ENCODE data around the gene SRP68.

The SRP68 gene

GRCh38 chr17:76092526-76093413, 20.5 kb upstream of the SRP68 start:
- Histone ChIP-seq H3K27ac (ENCODE audit: low read depth, low read length) (no peak overlapping the region), H3K79me2 (ENCODE audit: control insufficient read depth, insufficient read depth, low read length) (no peaks in the 10 kb centered on the region), H3K23ac (ENCODE audit: low read length) (no peak overlapping the region), H2BK120ac (ENCODE audit: low read depth, low read length) (no peak overlapping the region), H2BK15ac (replicated peaks; ENCODE audit: low read depth) (no peak overlapping the region), H3K79me1 (ENCODE audit: low read length) (peaks cover 2% of the 10 kb centered on the region), H3K36me3 (ENCODE audit: control insufficient read depth, insufficient read depth, low read length) (peaks cover 20% of the 10 kb centered on the region), H4K8ac (ENCODE audit: low read depth, low read length) (no peak overlapping the region), H3K4me2 (ENCODE audit: low read length) (no peak overlapping the region), H3K18ac (ENCODE audit: low read length) (no peak overlapping the region), H2AK5ac (ENCODE audit: low read length) (no peak overlapping the region), H3K56ac (ENCODE audit: low read length) (no peak overlapping the region), H3K9ac (ENCODE audit: low read length) (no peak overlapping the region), H2BK5ac (ENCODE audit: low read length) (no peak overlapping the region), H3K4ac (ENCODE audit: low read depth, low read length) (no peak overlapping the region), H4K5ac (ENCODE audit: low read length) (no peak overlapping the region), H3K27me3 (ENCODE audit: insufficient read depth, low read length, poor library complexity) (no peaks in the 10 kb centered on the region), H3K4me3 (ENCODE audit: low read length) (no peak overlapping the region), H3K4me1 (ENCODE audit: control insufficient read depth, low read depth, low read length) (no peaks in the 10 kb centered on the region)
- no peak for DNase-seq
- no CpG with 5 or more reads among the region's 20 CpGs for WGBS (ENCODE audit: extremely low coverage, insufficient coverage, low lambda C conversion rate)

DNA sequence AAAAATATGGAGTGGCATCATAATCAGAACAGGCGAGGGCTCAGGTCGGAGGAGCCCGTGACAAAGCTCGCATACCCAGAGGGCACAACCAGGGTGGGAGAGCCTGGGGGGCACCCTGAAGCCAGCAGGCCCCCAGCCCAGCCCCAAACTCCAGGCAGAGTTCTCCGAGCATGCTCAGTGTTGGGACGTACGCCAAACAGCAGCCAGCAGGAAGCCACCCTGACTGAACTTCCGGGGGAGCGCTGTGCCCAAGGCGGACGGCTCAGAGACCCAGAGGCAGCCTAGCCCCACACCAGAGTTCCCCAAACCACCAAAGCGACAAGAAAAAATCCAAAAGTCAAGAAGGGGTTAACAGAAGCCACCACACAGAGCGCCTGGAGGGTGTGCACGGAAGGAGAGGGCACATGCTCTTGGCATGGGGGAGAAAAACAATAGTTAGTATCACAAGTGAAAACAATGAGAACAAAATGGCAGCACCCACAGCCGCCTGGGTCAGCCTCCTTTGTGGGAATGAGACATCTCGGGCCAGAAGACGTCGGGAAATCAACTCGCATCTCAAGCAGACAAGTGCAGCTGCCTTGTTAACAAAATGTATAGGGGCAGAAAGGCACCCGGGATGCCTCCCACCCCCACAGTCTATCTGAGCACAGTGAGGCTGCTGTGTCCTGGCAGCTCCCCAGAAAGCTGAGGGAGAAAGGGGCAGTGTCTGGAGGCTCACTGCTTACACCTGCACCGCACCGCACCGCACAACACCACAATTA, 19.4 kb upstream of the SRP68 start:
- Histone ChIP-seq H2BK15ac (replicated peaks; ENCODE audit: low read depth) (no peak overlapping the region), H3K79me2 (ENCODE audit: control insufficient read depth, insufficient read depth, low read length) (no peaks in the 10 kb centered on the region), H3K4me3 (ENCODE audit: low read length) (no peak overlapping the region), H3K4me1 (ENCODE audit: control insufficient read depth, low read depth, low read length) (no peaks in the 10 kb centered on the region), H2AK5ac (ENCODE audit: low read length) (no peak overlapping the region), H3K4me2 (ENCODE audit: low read length) (no peak overlapping the region), H3K27me3 (ENCODE audit: insufficient read depth, low read length, poor library complexity) (no peaks in the 10 kb centered on the region), H2BK120ac (ENCODE audit: low read depth, low read length) (no peak overlapping the region), H3K27ac (ENCODE audit: low read depth, low read length) (no peak overlapping the region), H4K8ac (ENCODE audit: low read depth, low read length) (no peak overlapping the region), H2BK5ac (ENCODE audit: low read length) (no peak overlapping the region), H3K4ac (ENCODE audit: low read depth, low read length) (no peak overlapping the region), H3K18ac (ENCODE audit: low read length) (no peak overlapping the region), H3K9ac (ENCODE audit: low read length) (no peak overlapping the region), H3K56ac (ENCODE audit: low read length) (no peak overlapping the region), H4K5ac (ENCODE audit: low read length) (no peak overlapping the region), H3K36me3 (ENCODE audit: control insufficient read depth, insufficient read depth, low read length) (peaks cover 22% of the 10 kb centered on the region), H3K79me1 (ENCODE audit: low read length) (peaks cover 2% of the 10 kb centered on the region), H3K23ac (ENCODE audit: low read length) (no peak overlapping the region)
- DNase-seq = no peak
- WGBS (ENCODE audit: extremely low coverage, insufficient coverage, low lambda C conversion rate) = no CpG with 5 or more reads among the region's 23 CpGs

GRCh38 chr17:76090517-76091129, 18.3 kb upstream of the SRP68 start:
- no CpG with 5 or more reads among the region's 17 CpGs for WGBS (ENCODE audit: extremely low coverage, insufficient coverage, low lambda C conversion rate)
- Histone ChIP-seq H3K27ac (ENCODE audit: low read depth, low read length) (no peak overlapping the region), H3K4me2 (ENCODE audit: low read length) (no peak overlapping the region), H2BK5ac (ENCODE audit: low read length) (no peak overlapping the region), H3K4me3 (ENCODE audit: low read length) (no peak overlapping the region), H2AK5ac (ENCODE audit: low read length) (no peak overlapping the region), H3K27me3 (ENCODE audit: insufficient read depth, low read length, poor library complexity) (no peaks in the 10 kb centered on the region), H2BK15ac (replicated peaks; ENCODE audit: low read depth) (no peak overlapping the region), H4K5ac (ENCODE audit: low read length) (no peak overlapping the region), H2BK120ac (ENCODE audit: low read depth, low read length) (no peak overlapping the region), H3K56ac (ENCODE audit: low read length) (no peak overlapping the region), H4K8ac (ENCODE audit: low read depth, low read length) (no peak overlapping the region), H3K18ac (ENCODE audit: low read length) (no peak overlapping the region), H3K4ac (ENCODE audit: low read depth, low read length) (no peak overlapping the region), H3K36me3 (ENCODE audit: control insufficient read depth, insufficient read depth, low read length) (peaks cover 22% of the 10 kb centered on the region), H3K79me2 (ENCODE audit: control insufficient read depth, insufficient read depth, low read length) (no peaks in the 10 kb centered on the region), H3K23ac (ENCODE audit: low read length) (no peak overlapping the region), H3K9ac (ENCODE audit: low read length) (no peak overlapping the region), H3K4me1 (ENCODE audit: control insufficient read depth, low read depth, low read length) (no peaks in the 10 kb centered on the region), H3K79me1 (ENCODE audit: low read length) (peaks cover 2% of the 10 kb centered on the region)
- no peak for DNase-seq

- Histone ChIP-seq H3K18ac (ENCODE audit: low read length) (no peak overlapping the region), H2BK15ac (replicated peaks; ENCODE audit: low read depth) (no peak overlapping the region)
- no CpG with 5 or more reads among the region's 32 CpGs for WGBS (ENCODE audit: extremely low coverage, insufficient coverage, low lambda C conversion rate)
These were observed 17.6 kb upstream of the SRP68 start for GRCh38 chr17:76089680-76090516.

GRCh38 chr17:76088868-76089576, 16.7 kb upstream of the SRP68 start:
- no peak overlapping the region for H3K23ac ChIP-seq (ENCODE audit: low read length)
- peaks cover 2% of the 10 kb centered on the region for H3K79me1 ChIP-seq (ENCODE audit: low read length)
- H3K36me3 ChIP-seq (ENCODE audit: control insufficient read depth, insufficient read depth, low read length) = peaks cover 21% of the 10 kb centered on the region

More at GRCh38 chr17:76089680-76090516, 17.6 kb upstream of the SRP68 start:
- Histone ChIP-seq H2BK120ac (ENCODE audit: low read depth, low read length) (no peak overlapping the region), H3K9ac (ENCODE audit: low read length) (no peak overlapping the region), H3K4me1 (ENCODE audit: control insufficient read depth, low read depth, low read length) (no peaks in the 10 kb centered on the region), H3K23ac (ENCODE audit: low read length) (no peak overlapping the region), H3K4me3 (ENCODE audit: low read length) (no peak overlapping the region), H3K36me3 (ENCODE audit: control insufficient read depth, insufficient read depth, low read length) (peaks cover 26% of the 10 kb centered on the region), H2BK5ac (ENCODE audit: low read length) (no peak overlapping the region), H3K79me1 (ENCODE audit: low read length) (peaks cover 2% of the 10 kb centered on the region), H3K27ac (ENCODE audit: low read depth, low read length) (no peak overlapping the region), H3K56ac (ENCODE audit: low read length) (no peak overlapping the region), H4K5ac (ENCODE audit: low read length) (no peak overlapping the region), H3K27me3 (ENCODE audit: insufficient read depth, low read length, poor library complexity) (no peaks in the 10 kb centered on the region), H4K8ac (ENCODE audit: low read depth, low read length) (no peak overlapping the region), H3K4ac (ENCODE audit: low read depth, low read length) (no peak overlapping the region), H3K4me2 (ENCODE audit: low read length) (no peak overlapping the region), H3K79me2 (ENCODE audit: control insufficient read depth, insufficient read depth, low read length) (no peaks in the 10 kb centered on the region), H2AK5ac (ENCODE audit: low read length) (no peak overlapping the region)
- no peak for DNase-seq

More at GRCh38 chr17:76088868-76089576, 16.7 kb upstream of the SRP68 start:
- Histone ChIP-seq H4K8ac (ENCODE audit: low read depth, low read length) (no peak overlapping the region), H2AK5ac (ENCODE audit: low read length) (no peak overlapping the region), H2BK120ac (ENCODE audit: low read depth, low read length) (no peak overlapping the region), H3K18ac (ENCODE audit: low read length) (no peak overlapping the region), H3K4ac (ENCODE audit: low read depth, low read length) (no peak overlapping the region), H3K4me1 (ENCODE audit: control insufficient read depth, low read depth, low read length) (no peaks in the 10 kb centered on the region), H2BK15ac (replicated peaks; ENCODE audit: low read depth) (no peak overlapping the region), H3K9ac (ENCODE audit: low read length) (no peak overlapping the region), H3K79me2 (ENCODE audit: control insufficient read depth, insufficient read depth, low read length) (no peaks in the 10 kb centered on the region), H3K27ac (ENCODE audit: low read depth, low read length) (no peak overlapping the region), H3K27me3 (ENCODE audit: insufficient read depth, low read length, poor library complexity) (no peaks in the 10 kb centered on the region), H3K56ac (ENCODE audit: low read length) (no peak overlapping the region), H3K4me2 (ENCODE audit: low read length) (no peak overlapping the region), H4K5ac (ENCODE audit: low read length) (no peak overlapping the region), H2BK5ac (ENCODE audit: low read length) (no peak overlapping the region), H3K4me3 (ENCODE audit: low read length) (no peak overlapping the region)
- WGBS (ENCODE audit: extremely low coverage, insufficient coverage, low lambda C conversion rate) = no CpG with 5 or more reads among the region's 25 CpGs
- no peak for DNase-seq
